Adrenal gland (tissue), 12 donors: ENCODE data around the gene ITPKB. TPM values are rescaled to one million over a fixed set of nuclear protein-coding genes. Genes with fewer than 3 reads are reported as not detected.
A peak's percentile ranks its signal among the peaks of the same experiment; 100 is the strongest.

Experiments
- DNase-seq, 7 donors: peaks; one replicate each; pipeline ENCODE4 v3.0.0-alpha.2; 2019 to 2020
- H3K27ac ChIP-seq, 5 donors: fragments of 200-600 bp; sonication (generic) in 4 of 5; 1 replicate in 3 of 5; 2 replicates in 2 of 5; pipeline versions ENCODE4 v1.5.1 to v1.8.0; 2016 to 2020; ENCODE audit warnings: mild to moderate bottlenecking in 1 of 5
- H3K27me3 ChIP-seq: fragments of 200-600 bp; 2 replicates; pipeline ENCODE4 v1.8.0; 2021
- H3K36me3 ChIP-seq, 2 donors: fragments of 200-600 bp; replicated peaks in 1 of 2; 1 replicate in 1 of 2; 2 replicates in 1 of 2; pipeline versions ENCODE4 v1.5.1 to v1.8.0; 2018 to 2022
- H3K4me1 ChIP-seq, 2 donors: fragments of 200-600 bp; replicated peaks in 1 of 2; 1 replicate in 1 of 2; 2 replicates in 1 of 2; pipeline versions ENCODE4 v1.5.1 to v1.8.0; 2018 to 2021
- H3K4me3 ChIP-seq, 4 donors: fragments of 200-600 bp; sonication (generic) in 3 of 4; one replicate each; pipeline ENCODE4 v1.5.1; 2016 to 2018
- H3K9me3 ChIP-seq, 3 donors: fragments of 200-600 bp; sonication (generic) in 1 of 3; replicated peaks in 1 of 3; 1 replicate in 2 of 3; 2 replicates in 1 of 3; pipeline versions ENCODE4 v1.5.1 to v1.8.0; 2016 to 2021
- CTCF ChIP-seq, 6 experiments: fragments of 450-650 bp in 4 of 6; fragments of 200-600 bp in 2 of 6; sonication (generic) in 1 of 6; IDR thresholded peaks; 1 replicate in 5 of 6; 2 replicates in 1 of 6; pipeline versions ENCODE4 v1.5.1 to v1.8.0; 2016 to 2021; ENCODE audit warnings: antibody characterized with exemption in 6 of 6, mild to moderate bottlenecking in 2 of 6, moderate library complexity in 1 of 6
- POLR2A ChIP-seq, 2 donors: fragments of 450-650 bp; IDR thresholded peaks; one replicate each; pipeline ENCODE4 v1.6.1; 2017; ENCODE audit warnings: antibody characterized with exemption in 2 of 2, mild to moderate bottlenecking in 2 of 2, moderate library complexity in 1 of 2
- WGBS, 4 donors: extraction: QIAGEN DNeasy Blood & Tissue Kit in 2 of 4; methylation state at CpG; one replicate each; pipeline versions ENCODE4 v1.1.5 to v1.1.7; 2013 to 2017; 5-methylcytosine and 5-hydroxymethylcytosine counted together
- intact Hi-C, 2 donors: fragments of 100-400 bp; cut with DNase I; formaldehyde crosslinking; loops; one replicate each; pipeline versions ENCODE4 v1.14.1 to v1.15.0; 2022 to 2023
- polyA plus RNA-seq, 3 donors: library from polyadenylated mRNA; stranded (reverse); fragments of 200-250 nt in 2 of 3; fragments of 350-450 nt in 1 of 3; fragmentation: Illumina TruSeq in 1 of 3; extraction: RNeasy Lipid Tissue Mini Kit (QIAGEN cat#74804) in 1 of 3; gene quantifications; one replicate each; pipeline ENCODE4 v1.2.3, GENCODE V29; 2013 to 2014
- total RNA-seq, 9 donors: library from RNA; depleted of rRNA in 4 of 9; stranded (reverse); fragments of >200 nt in 4 of 9; fragments of 120-200 nt in 1 of 9; fragmentation: NEBNext Ultra II Directional in 1 of 9; extraction: Animal tissue kit (Norgen Biotek cat#: 25700) in 1 of 9; gene quantifications; one replicate each; pipeline versions ENCODE4 v1.1.0 to v1.2.4, GENCODE V29; 2013 to 2023
- donor health status: healthy with polysubstance abuse.
- donor health status: Bipolar disorder and iron deficiency.
- donor health status: DM: yes; HTN: yes; CAD: no.
- donor health status: DM: no; HTN: no; CAD: no.
- donor health status: DM: no; HTN: no; CAD: no.
- donor health status: DM: yes; HTN: yes; CAD: no.

Gene ITPKB
- total and polyA plus RNA-seq, 12 donors = 2.3 to 22.7 (median 13.0) TPM

DNA sequence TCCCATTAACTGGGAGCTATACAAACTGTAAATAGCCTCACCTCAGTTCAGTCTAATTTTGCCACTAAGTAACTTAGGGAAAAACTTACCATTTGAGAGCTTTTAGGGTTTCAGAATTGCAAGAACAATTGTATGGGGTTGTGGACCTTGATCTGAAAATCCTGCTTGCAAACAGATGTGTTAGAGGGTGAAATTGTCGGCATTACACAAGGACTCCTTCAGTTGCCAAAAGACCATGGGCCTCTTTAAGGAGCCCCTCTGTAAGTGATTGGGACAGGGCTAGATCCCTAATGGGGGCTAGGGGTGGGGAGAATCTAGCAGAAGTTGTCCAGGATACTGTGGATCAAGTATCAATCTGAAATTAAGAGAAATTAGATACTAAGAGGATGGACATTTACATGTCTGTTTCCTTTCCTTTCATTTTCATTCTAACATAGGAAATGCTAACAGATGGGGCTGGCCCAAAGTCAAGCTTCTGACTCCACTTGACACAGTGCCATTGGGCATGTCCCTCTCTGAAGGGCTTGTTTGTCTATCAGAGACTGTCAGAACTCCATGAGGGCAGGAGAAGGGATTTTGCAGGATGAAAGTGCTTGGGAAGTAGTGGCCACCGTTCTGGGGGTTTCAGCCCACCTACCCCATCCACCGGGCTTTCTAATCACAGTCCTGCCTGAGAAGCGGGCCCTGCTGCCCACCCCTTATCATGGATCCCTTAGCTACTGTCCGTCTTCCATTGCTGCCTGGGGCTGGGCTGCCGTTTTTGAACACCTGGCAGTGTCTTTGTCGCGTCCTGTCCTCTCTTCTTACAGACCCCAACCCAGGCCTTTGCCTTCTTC, 135.8 kb downstream of the ITPKB start:
- no peaks in the 10 kb centered on the region for H3K4me1 ChIP-seq
- intact Hi-C loops = loop anchor here in 1 of 2 donors (10.0 kb wide), 1 partner anchor 178 kb away; no protein-coding TSS in a partner anchor

GRCh38 chr1:226602186-226603021, 136.7 kb downstream of the ITPKB start:
- H3K4me1 ChIP-seq = no peaks in the 10 kb centered on the region
- H3K27ac ChIP-seq = peak overlapping the region in 3 of 5 donors; percentile 1 to 84 (median 42)
- TF ChIP-seq CTCF (IDR thresholded peaks at IDR 0.05) (no peak), POLR2A (IDR thresholded peaks at IDR 0.05) (no peak)
- H3K9me3 ChIP-seq = no peaks in the 10 kb centered on the region
- no peaks in the 10 kb centered on the region for H3K36me3 ChIP-seq
- DNase-seq = peak in 1 of 7 donors; percentile 11
- intact Hi-C loops = loop anchor here in 1 of 2 donors (10.0 kb wide), 1 partner anchor 178 kb away; no protein-coding TSS in a partner anchor
- WGBS, 4 donors = 77 to 83% (median 81%) methylated on average over 16 to 24 of the region's 24 CpGs
- H3K27me3 ChIP-seq = no peaks in the 10 kb centered on the region
- H3K4me3 ChIP-seq = no peak overlapping the region

More for the DNA sequence above, 135.8 kb downstream of the ITPKB start:
- H3K36me3 ChIP-seq = no peaks in the 10 kb centered on the region
- no peak overlapping the region for H3K4me3 ChIP-seq
- DNase-seq = peak in 6 of 7 donors; percentile 47 to 82 (median 52)
- 76 to 80% (median 78%) methylated on average over 8 of the region's 8 CpGs for WGBS, 4 donors
- H3K9me3 ChIP-seq = no peaks in the 10 kb centered on the region
- peak overlapping the region in 2 of 5 donors; percentile 42 to 84 for H3K27ac ChIP-seq
- TF ChIP-seq POLR2A (IDR thresholded peaks at IDR 0.05) = no peak
- TF ChIP-seq CTCF (IDR thresholded peaks at IDR 0.05) = no peak
- H3K27me3 ChIP-seq = no peaks in the 10 kb centered on the region

DNA sequence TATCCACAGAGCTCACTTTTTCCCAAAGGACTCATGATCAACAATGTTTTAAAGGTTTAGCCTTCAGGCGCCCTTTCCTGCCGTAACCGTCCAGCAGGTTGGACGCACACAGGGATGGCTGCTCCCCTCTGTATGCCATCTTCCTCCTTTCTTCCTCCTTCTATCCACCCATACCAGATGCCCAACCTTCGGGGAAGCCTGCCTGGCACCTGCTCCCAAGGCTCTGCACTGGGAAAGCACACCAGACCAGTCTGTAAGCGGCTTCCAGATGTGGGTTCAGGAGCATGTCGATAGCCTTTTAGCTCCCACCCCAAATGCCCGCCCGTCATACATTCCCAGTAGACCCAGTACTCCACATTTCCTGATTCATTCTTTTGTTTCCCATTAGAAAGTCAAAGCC, 137.6 kb downstream of the ITPKB start:
- no peaks in the 10 kb centered on the region for H3K4me1 ChIP-seq
- no peak overlapping the region for H3K27ac ChIP-seq
- no peaks in the 10 kb centered on the region for H3K9me3 ChIP-seq
- H3K27me3 ChIP-seq = no peaks in the 10 kb centered on the region
- WGBS, 4 donors = 89 to 97% (median 93%) methylated on average over 9 of the region's 9 CpGs
- TF ChIP-seq POLR2A (IDR thresholded peaks at IDR 0.05) (no peak), CTCF (IDR thresholded peaks at IDR 0.05) (no peak)
- no peak for DNase-seq
- H3K4me3 ChIP-seq = no peak overlapping the region
- H3K36me3 ChIP-seq = no peaks in the 10 kb centered on the region
- intact Hi-C loops = loop anchor here in 1 of 2 donors (10.0 kb wide), 1 partner anchor 177 kb away; no protein-coding TSS in a partner anchor

DNA sequence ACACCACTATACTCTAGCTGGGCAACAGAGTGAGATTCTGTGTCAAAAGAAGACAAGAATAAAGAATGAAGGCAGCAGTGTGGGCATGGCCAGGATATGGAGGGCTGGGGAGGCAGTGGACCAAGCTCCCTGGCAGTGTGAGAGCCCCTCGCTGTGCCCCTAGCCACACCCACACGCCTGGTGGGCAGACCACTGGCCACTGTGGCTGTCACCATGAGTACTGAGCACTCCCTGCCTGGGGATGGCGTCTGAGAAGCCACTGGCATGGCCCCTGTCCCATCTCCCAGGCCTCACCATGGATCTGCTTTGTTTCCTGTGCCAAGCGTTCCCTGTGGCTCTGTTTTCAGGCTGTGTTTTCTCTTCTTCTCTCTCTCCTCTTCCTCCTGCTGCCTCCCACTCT, 138.8 kb downstream of the ITPKB start:
- H3K36me3 ChIP-seq = no peaks in the 10 kb centered on the region
- no peak for DNase-seq
- no peak overlapping the region for H3K4me3 ChIP-seq
- WGBS, 4 donors = 80 to 90% (median 84%) methylated on average over 4 of the region's 4 CpGs
- H3K4me1 ChIP-seq = no peaks in the 10 kb centered on the region
- H3K9me3 ChIP-seq = no peaks in the 10 kb centered on the region
- intact Hi-C loops = loop anchor here in 1 of 2 donors (10.0 kb wide), 1 partner anchor 175 kb away; no protein-coding TSS in a partner anchor
- no peaks in the 10 kb centered on the region for H3K27me3 ChIP-seq
- no peak for TF ChIP-seq POLR2A (IDR thresholded peaks at IDR 0.05)
- TF ChIP-seq CTCF (IDR thresholded peaks at IDR 0.05) = no peak
- no peak overlapping the region for H3K27ac ChIP-seq
